ENCODE measurements around the gene DTNBP1.

Gene DTNBP1

DNA sequence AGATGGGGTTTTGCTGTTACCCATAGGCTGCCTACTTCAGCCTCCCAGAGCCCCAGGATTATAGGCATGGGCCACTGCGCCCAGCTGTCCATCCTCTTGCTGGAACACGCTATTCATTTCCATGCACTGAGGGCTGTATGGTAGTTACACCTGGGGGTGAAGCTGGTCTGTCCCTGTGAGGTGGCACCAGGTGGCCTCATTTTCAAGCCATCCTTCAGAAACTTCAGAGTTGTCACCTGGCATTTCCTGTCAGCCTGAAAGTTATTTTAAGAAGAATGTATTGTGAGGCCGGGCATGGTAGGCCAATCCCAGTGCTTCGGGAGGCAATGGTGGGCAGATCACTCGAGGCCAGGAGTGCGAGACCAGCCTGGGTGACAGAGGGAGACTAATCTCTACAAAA lies 147.6 kb downstream of the DTNBP1 start:
- DNase-seq (ENCODE audit: low spot score): no peak

DNA sequence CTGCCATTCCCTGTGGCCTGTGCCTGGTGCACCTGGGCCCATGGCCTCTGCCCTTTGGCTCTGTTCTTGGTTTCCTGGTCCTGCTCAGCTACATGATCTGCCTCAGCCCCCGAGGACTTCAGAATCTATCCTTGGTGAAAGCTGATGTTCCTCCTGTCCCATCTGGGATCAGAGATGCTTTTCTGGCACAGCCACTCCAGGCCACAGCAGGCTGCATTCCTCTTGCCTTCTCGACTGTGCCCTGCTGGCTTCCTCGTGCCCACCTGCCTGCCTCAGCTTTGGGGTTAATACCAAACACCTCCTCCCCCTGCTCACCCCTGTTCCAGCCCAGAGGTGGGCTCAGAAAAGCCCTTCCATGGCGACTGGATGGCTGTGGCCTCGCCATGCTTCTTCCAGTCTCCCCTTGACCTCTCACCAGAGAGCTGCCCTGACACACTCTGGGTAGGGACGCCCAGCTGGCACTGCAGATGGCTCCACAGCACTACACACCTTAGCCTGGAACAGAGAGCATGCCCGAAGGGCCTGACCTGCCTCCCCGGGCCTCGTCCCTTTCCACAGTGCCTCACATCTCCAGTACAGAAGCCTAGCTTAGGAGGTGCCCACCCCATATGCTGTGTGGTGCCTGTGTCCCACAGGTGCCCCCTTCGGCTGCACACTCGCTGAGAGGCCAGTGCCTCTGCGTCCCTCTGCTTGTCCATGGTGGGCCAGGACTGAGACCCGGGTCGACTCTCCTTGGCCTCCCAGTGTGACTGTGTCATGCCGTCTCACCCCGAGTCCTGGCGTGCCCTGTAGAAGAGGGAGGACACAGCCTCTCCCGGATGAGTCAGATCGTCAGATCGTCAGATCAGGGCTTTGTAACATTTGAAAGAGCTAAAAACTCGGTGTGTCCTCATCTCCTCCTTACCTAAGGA lies 148.8 kb downstream of the DTNBP1 start:
- no peak for DNase-seq (ENCODE audit: low spot score)

DNA sequence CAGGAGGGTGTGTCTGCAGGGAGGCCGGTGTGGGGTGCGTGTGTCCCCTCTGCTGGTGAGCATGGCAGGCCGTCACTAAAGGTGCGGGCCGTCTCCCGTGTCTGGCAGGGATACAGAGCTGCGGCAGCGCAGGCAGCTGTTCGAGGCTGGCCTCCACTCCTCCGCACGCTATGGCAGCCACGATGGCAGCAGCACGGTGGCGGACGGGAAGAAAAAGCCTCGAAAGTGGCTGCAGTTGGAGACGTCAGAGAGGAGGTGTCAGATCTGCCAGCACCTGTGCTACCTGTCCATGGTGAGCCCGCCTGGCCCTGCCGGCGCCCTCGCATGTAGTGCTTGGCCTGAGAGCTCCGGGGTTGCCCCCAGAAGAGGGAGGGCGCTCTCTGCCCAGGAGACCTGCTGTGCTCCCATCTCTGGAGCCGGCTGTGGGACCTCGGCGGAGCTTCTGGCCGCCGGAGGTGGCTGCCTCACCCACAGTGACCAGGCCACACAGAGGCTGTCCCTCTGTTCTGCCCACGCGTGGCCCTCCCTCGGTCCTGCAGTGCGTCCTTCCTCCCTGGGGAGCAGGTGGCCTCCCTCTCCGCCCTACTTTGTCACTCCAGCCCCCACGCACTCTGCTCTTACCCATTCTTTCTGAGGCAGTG lies 149.6 kb downstream of the DTNBP1 start:
- no peak for DNase-seq (ENCODE audit: low spot score)

GRCh38 chr6:15512721-15513120 lies 150.1 kb downstream of the DTNBP1 start:
- no peak for DNase-seq (ENCODE audit: low spot score)

DNA sequence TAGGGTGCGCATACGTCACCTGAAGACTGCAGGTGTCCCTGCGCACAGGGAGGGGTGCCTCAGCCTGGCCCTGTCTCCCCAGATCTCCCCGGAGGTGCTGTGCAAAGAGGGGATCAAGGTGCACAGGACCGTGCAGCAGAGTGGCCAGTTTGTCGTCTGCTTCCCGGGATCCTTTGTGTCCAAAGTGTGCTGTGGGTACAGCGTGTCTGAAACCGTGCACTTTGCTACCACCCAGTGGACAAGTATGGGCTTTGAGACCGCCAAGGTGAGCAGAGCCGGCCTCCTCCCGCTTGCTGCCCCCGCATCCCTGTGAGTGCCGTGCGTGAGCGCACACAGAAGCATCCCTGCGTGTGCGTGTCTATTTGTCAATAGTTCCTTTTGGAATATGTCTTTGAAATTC lies 150.7 kb downstream of the DTNBP1 start:
- peak; percentile 23 for DNase-seq (ENCODE audit: low spot score)

- no peak for DNase-seq (ENCODE audit: low spot score)
Observed at GRCh38 chr6:15511248-15512125, 151.3 kb downstream of the DTNBP1 start.

DNA sequence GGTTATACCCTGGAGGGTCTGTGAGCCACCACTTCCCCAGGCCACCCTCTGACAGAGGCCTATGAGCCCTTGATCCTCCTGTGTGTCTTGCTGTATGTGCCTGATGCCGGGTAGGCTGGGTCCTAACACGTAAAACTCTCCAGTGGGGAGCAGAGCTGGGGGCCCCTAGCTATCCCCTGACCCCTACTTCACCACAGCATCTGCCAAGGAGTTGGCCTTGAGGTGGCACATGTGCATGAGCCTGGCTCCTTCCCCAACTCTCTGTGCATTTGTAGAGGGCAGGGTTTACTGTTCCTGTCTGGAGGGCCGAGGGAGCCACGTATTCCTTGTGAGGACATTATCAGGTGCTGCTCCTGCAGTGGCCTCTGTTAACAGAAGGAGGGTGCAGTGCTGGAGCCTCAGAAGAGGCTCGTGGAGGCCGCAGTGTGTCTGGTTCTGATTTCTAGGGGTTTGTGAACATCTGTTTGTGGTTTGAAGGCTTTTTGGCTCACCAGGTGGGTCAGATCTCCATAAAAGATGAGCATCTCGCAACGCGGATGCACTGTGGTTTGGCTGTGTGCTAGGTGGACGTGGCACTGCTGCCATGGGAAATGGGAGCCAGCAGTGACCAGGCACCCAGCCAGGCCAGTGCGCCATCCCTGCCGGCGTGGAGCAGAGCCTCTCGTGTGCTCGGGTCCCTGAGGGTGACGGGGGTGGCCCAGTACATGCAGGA lies 152.1 kb downstream of the DTNBP1 start:
- no peak for DNase-seq (ENCODE audit: low spot score)

DNA sequence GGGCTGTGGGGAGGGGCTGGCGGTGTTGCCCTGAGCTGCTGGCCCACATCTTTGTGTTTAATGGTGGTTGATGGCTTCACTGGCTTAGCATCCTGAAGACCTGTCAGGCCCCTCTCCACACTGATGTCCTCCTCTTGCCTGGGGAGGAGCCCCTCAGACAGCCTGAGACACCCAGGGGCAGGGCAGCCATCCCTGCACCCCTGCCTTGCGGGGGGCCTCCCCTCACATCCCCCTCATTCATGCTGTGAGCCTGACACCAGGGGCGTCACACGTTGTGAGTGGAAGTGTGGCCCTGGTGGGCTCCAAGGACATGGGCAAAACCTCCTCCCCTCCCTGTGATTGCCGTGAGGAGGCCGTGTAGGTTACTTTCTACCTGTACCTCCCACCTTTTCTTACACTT lies 152.7 kb downstream of the DTNBP1 start:
- DNase-seq (ENCODE audit: low spot score): no peak

DNA sequence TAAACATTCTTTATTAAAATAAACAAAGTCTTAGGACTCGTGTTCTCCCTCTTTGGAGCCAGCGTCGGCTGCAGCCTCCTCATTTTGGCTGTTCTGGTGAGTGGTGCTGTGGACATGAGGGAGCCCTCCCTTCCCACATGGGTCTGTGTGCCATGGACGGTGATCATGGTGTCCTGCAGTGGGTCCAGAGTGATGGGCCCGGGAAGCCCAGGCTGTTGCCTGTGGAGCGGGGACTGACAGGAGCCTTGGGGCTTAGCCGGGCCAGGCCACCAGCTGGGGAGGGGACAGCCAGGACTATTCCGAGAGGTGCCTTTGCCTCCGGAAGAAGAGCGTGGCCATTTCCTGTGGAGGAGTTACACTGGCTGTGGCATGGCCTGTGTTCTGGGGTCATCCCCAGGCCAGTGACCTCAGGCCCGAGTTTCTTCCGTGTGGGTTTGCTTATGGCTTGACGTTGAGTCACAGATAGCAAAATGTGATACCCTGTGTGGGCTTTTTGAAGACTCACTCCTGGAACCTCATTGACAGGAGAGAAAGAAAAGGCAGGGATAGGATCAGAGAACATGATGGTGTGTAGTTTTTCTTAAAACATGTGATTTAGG lies 153.4 kb downstream of the DTNBP1 start:
- DNase-seq (ENCODE audit: low spot score): no peak

- no peak for DNase-seq (ENCODE audit: low spot score)
Observed at GRCh38 chr6:15508931-15509330, 153.9 kb downstream of the DTNBP1 start.

- DNase-seq (ENCODE audit: low spot score): no peak
Observed at GRCh38 chr6:15508441-15508871, 154.4 kb downstream of the DTNBP1 start.

DNA sequence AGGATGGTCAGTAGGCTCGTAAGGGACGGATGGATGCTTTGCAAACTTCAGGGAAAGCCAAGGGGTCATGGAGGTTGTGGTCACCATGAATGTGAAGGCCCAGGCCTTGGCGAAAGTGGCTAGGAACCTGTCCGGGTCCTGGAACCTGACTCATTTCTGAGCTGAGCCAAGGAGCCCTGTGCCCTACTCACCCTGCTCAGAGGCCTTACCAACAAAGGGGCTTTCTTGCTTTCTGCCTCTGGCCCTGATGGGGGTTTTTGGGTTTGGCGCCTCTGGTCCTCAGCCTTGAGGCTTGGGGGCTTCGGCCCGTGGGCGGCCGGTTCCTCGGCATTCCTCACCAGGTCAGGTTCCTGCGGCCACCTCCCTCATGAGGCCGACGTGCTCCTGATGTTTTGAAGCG lies 155.1 kb downstream of the DTNBP1 start:
- DNase-seq (ENCODE audit: low spot score): peak; percentile 28

GRCh38 chr6:15507221-15507620 lies 155.6 kb downstream of the DTNBP1 start:
- DNase-seq (ENCODE audit: low spot score): no peak

GRCh38 chr6:15506066-15506465 lies 156.8 kb downstream of the DTNBP1 start:
- no peak for DNase-seq (ENCODE audit: low spot score)

- DNase-seq (ENCODE audit: low spot score): no peak
Observed at GRCh38 chr6:15505463-15505918, 157.3 kb downstream of the DTNBP1 start.

- DNase-seq (ENCODE audit: low spot score): peak; percentile 95
Observed at GRCh38 chr6:15504581-15505350, 158.1 kb downstream of the DTNBP1 start.

- DNase-seq (ENCODE audit: low spot score): peak; percentile 22
Observed at GRCh38 chr6:15504040-15504495, 158.8 kb downstream of the DTNBP1 start.

DNA sequence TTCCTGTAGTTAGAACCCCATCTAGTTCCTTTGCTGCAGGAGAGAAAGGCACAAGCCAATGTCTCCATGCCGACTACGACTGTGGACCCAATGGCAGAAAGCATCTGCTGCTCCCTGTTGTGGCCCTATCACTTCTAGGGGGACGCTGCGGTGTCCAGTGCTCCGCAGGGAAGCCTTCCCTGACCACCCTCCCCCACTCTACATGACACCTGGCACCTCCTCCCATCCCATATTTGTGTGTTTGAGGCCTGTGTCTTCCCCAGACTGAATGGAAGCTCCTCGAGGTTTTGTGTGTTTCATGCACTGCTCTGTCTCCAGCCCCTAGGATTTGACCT lies 159.5 kb downstream of the DTNBP1 start:
- DNase-seq (ENCODE audit: low spot score): no peak

GRCh38 chr6:15502446-15503345 lies 160.1 kb downstream of the DTNBP1 start:
- no peak for DNase-seq (ENCODE audit: low spot score)

Measured in kidney tubule cell (primary cell).